Glutamatergic neuron (in vitro differentiated cells): ENCODE data around the gene EPB41L1. TPM values are rescaled to one million over a fixed set of nuclear protein-coding genes. Genes with fewer than 3 reads are reported as not detected.

Experiments
- DNase-seq: peaks from one replicate; pipeline ENCODE4 v3.0.0; 2022
- H3K27ac Mint-ChIP-seq: one replicate; pipeline ENCODE4 v1.8.0; 2020; ENCODE audit warnings: mild to moderate bottlenecking, mixed read lengths, inconsistent platforms; ENCODE audit not compliant: unreplicated experiment
- H3K27me3 Mint-ChIP-seq: one replicate; pipeline ENCODE4 v1.8.0; 2020; ENCODE audit warnings: mild to moderate bottlenecking, moderate library complexity, mixed read lengths, inconsistent platforms; ENCODE audit not compliant: unreplicated experiment
- H3K36me3 Mint-ChIP-seq: one replicate; pipeline ENCODE4 v1.8.0; 2020; ENCODE audit warnings: mild to moderate bottlenecking, mixed read lengths, inconsistent platforms; ENCODE audit not compliant: unreplicated experiment
- H3K4me1 Mint-ChIP-seq: one replicate; pipeline ENCODE4 v1.8.0; 2020; ENCODE audit warnings: mild to moderate bottlenecking, low read depth, mixed read lengths, inconsistent platforms; ENCODE audit not compliant: unreplicated experiment
- H3K4me3 Mint-ChIP-seq: one replicate; pipeline ENCODE4 v1.8.0; 2020; ENCODE audit warnings: mild to moderate bottlenecking, mixed read lengths, inconsistent platforms; ENCODE audit not compliant: unreplicated experiment
- H3K9me3 Mint-ChIP-seq: one replicate; pipeline ENCODE4 v1.8.0; 2020; ENCODE audit warnings: mild to moderate bottlenecking, moderate library complexity, mixed read lengths, inconsistent platforms; ENCODE audit not compliant: unreplicated experiment
- CTCF ChIP-seq: fragments of 200-600 bp; sonication (generic); IDR thresholded peaks from one replicate; pipeline ENCODE4 v1.5.0; 2021; ENCODE audit not compliant: partially characterized antibody, unreplicated experiment
- total RNA-seq: library from RNA; stranded (reverse); fragmentation: NEBNext Ultra II Directional; extraction: Animal tissue kit (Norgen Biotek cat#: 25700); gene quantifications from one replicate; pipeline ENCODE4 v1.2.1, GENCODE V29; 2021; ENCODE audit not compliant: unreplicated experiment

Gene EPB41L1
- total RNA-seq, 1 donor from 2014 or later = 54.1 TPM

DNA sequence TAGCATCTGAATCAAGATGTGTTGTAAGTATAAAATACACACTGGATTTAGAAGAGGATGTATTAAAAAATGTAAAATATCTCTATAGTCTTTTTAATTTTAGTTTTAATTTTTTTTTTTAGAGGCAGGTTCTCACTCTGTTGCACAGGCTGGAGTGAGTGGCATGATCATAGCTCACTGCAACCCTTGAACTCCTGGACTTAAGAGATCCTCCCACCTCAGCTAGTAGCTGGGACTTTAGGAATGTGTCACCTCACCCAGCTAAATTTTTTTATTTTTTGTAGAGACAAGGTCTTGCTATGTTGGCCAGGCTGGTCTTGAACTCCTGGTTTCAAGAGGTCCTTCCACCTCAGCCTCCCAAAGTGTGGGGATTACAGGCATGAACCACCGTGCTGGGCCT, 46.7 kb upstream of the EPB41L1 start:
- Mint-ChIP-seq H3K4me1 (peaks cover 9% of the 10 kb centered on the region), H3K4me3 (no peak overlapping the region), H3K36me3 (no peaks in the 10 kb centered on the region), H3K27ac (no peak overlapping the region), H3K9me3 (peaks cover 5% of the 10 kb centered on the region), H3K27me3 (peaks cover 7% of the 10 kb centered on the region)
- no peak for TF ChIP-seq CTCF
- no peak for DNase-seq

- H3K36me3 Mint-ChIP-seq = no peaks in the 10 kb centered on the region
- H3K27ac Mint-ChIP-seq = no peak overlapping the region
- peaks cover 6% of the 10 kb centered on the region for H3K27me3 Mint-ChIP-seq
- TF ChIP-seq CTCF = no peak
- H3K4me3 Mint-ChIP-seq = no peak overlapping the region
- DNase-seq = no peak
- peaks cover 7% of the 10 kb centered on the region for H3K9me3 Mint-ChIP-seq
- H3K4me1 Mint-ChIP-seq = peaks cover 9% of the 10 kb centered on the region
Observed at GRCh38 chr20:36109251-36109947, 45.1 kb upstream of the EPB41L1 start.

DNA sequence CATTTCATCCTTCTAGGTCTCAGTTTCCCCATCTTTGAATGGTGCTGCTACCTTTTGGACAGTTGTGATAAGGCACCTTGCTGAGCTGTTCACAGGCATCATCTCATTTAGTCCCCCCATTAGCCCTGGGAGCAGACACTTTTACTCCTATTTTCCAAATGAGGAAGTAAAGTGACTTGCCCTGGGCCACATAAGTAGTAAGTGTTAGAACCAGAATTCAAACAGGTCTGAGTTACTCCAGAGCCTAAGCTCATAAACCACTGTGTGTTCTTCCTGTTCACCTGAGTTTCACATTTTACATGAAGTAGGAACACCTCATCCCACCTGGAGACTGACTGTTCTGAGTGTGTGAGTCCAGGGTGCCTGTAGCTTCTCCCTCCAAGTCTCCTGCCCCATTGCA, 43.5 kb upstream of the EPB41L1 start:
- peaks cover 11% of the 10 kb centered on the region for H3K4me1 Mint-ChIP-seq
- DNase-seq = no peak
- TF ChIP-seq CTCF = no peak
- H3K9me3 Mint-ChIP-seq = peaks cover 7% of the 10 kb centered on the region
- H3K27me3 Mint-ChIP-seq = peaks cover 8% of the 10 kb centered on the region
- no peaks in the 10 kb centered on the region for H3K36me3 Mint-ChIP-seq
- H3K4me3 Mint-ChIP-seq = no peak overlapping the region
- H3K27ac Mint-ChIP-seq = peak overlapping the region; percentile 15

GRCh38 chr20:36112112-36112511, 42.4 kb upstream of the EPB41L1 start:
- Mint-ChIP-seq H3K27ac (no peak overlapping the region), H3K9me3 (peaks cover 7% of the 10 kb centered on the region), H3K36me3 (no peaks in the 10 kb centered on the region), H3K27me3 (peaks cover 10% of the 10 kb centered on the region), H3K4me1 (peaks cover 14% of the 10 kb centered on the region), H3K4me3 (peak overlapping the region; percentile 7)
- TF ChIP-seq CTCF = no peak
- no peak for DNase-seq

GRCh38 chr20:36113036-36113435, 41.5 kb upstream of the EPB41L1 start:
- Mint-ChIP-seq H3K4me3 (no peak overlapping the region), H3K4me1 (peaks cover 14% of the 10 kb centered on the region), H3K36me3 (no peaks in the 10 kb centered on the region), H3K9me3 (peaks cover 7% of the 10 kb centered on the region), H3K27ac (no peak overlapping the region), H3K27me3 (peaks cover 10% of the 10 kb centered on the region)
- no peak for TF ChIP-seq CTCF
- DNase-seq = no peak
